Transverse colon (tissue), 4 donors: ENCODE measurements around the gene CRYGC. TPM values are rescaled to one million over a fixed set of nuclear protein-coding genes. Genes with fewer than 3 reads are reported as not detected.
A peak's percentile ranks its signal among the peaks of the same experiment; 100 is the strongest.
"Not testable (repeated sequence)": the region's sequence is repeated elsewhere in the genome, so short reads cannot be mapped to it uniquely, and the experiment has no call there.

Source experiments
- DNase-seq: peaks from one replicate; pipeline ENCODE4 v3.0.0-alpha.2; 2019
- H3K27ac ChIP-seq, 4 donors: fragments of 200-600 bp; sonication (generic); 2 replicates each; pipeline ENCODE4 v1.5.1; 2016 to 2018; ENCODE audit warnings: inconsistent platforms in 4 of 4
- H3K27me3 ChIP-seq: fragments of 200-600 bp; sonication (generic); 2 replicates; pipeline ENCODE4 v1.5.1; 2017; ENCODE audit warnings: inconsistent platforms
- H3K36me3 ChIP-seq, 4 donors: fragments of 200-600 bp; sonication (generic); 2 replicates each; pipeline ENCODE4 v1.5.1; 2017 to 2019; ENCODE audit warnings: inconsistent platforms in 4 of 4
- H3K4me1 ChIP-seq, 4 donors: fragments of 200-600 bp; sonication (generic); 2 replicates each; pipeline ENCODE4 v1.5.1; 2017 to 2020; ENCODE audit warnings: inconsistent platforms in 4 of 4
- H3K4me3 ChIP-seq, 4 donors: fragments of 200-600 bp; sonication (generic); 1 replicate in 1 of 4; 2 replicates in 3 of 4; pipeline versions ENCODE4 v1.5.1 to v1.6.1; 2017 to 2019; ENCODE audit warnings: inconsistent platforms in 4 of 4
- H3K9me3 ChIP-seq, 2 donors: fragments of 200-600 bp; sonication (generic); 2 replicates each; pipeline ENCODE4 v1.5.1; 2017 to 2019; ENCODE audit warnings: inconsistent platforms in 2 of 2
- CTCF ChIP-seq, 5 experiments: fragments of 200-600 bp in 3 of 5; fragments of 450-650 bp in 2 of 5; sonication (generic) in 3 of 5; IDR thresholded peaks; 1 replicate in 2 of 5; 2 replicates in 3 of 5; pipeline ENCODE4 v1.5.1; 2016 to 2017; ENCODE audit warnings: antibody characterized with exemption in 5 of 5, inconsistent platforms in 3 of 5, mild to moderate bottlenecking in 2 of 5, moderate library complexity in 1 of 5
- EP300 ChIP-seq: sonication (generic); formaldehyde crosslinking; IDR thresholded peaks from one replicate; pipeline ENCODE4 v1.6.1; 2017; ENCODE audit warnings: antibody characterized with exemption, low read depth
- POLR2A ChIP-seq: fragments of 450-650 bp; IDR thresholded peaks from one replicate; pipeline ENCODE4 v1.6.1; 2016; ENCODE audit warnings: antibody characterized with exemption, mild to moderate bottlenecking, moderate library complexity
- POLR2AphosphoS5 ChIP-seq, 3 donors: sonication (generic); formaldehyde crosslinking; IDR thresholded peaks; one replicate each; pipeline ENCODE4 v1.6.1; 2016; ENCODE audit warnings: antibody characterized with exemption in 3 of 3
- WGBS, 2 donors: methylation state at CpG; one replicate each; pipeline ENCODE4 v1.1.5; 2018; ENCODE audit warnings: low coverage in 1 of 2; 5-methylcytosine and 5-hydroxymethylcytosine counted together
- in situ Hi-C, 4 donors: fragments of 200-750 bp; cut with MboI; loops; one replicate each; pipeline versions ENCODE4 v1.15.0 to v1.15.1; 2017; ENCODE audit warnings: low sequenced_read_pairs in 3 of 4, low pct_ligation_motif_present in 1 of 4, low pct_unique_long_range_greater_than_20kb in 1 of 4
- intact Hi-C: fragments of 100-400 bp; cut with DNase I; formaldehyde crosslinking; loops from one replicate; pipeline ENCODE4 v1.15.1; 2023; ENCODE audit warnings: low total_unique reads
- total RNA-seq, 4 donors: library from RNA; depleted of rRNA; stranded (reverse); fragments of >200 nt; gene quantifications; one replicate each; pipeline ENCODE4 v1.1.0, GENCODE V29; 2016

The CRYGC gene
- total RNA-seq, 4 donors from 2014 or later = not detected

- no peak for DNase-seq
- in situ Hi-C loops = no loop called here
- no peak overlapping the region for H3K27ac ChIP-seq
- intact Hi-C loops = no loop called here
- H3K4me3 ChIP-seq = no peak overlapping the region
- TF ChIP-seq CTCF (IDR thresholded peaks at IDR 0.05) (no peak), POLR2A (no peak), EP300 (no peak), POLR2AphosphoS5 (IDR thresholded peaks at IDR 0.05) (no peak)
- H3K36me3 ChIP-seq = no peaks in the 10 kb centered on the region
- H3K9me3 ChIP-seq = no peaks in the 10 kb centered on the region
- H3K4me1 ChIP-seq = peaks cover 0 to 7% (median 4%) of the 10 kb centered on the region in 4 donors
- 92 to 100% methylated on average over 3 to 12 of the region's 12 CpGs for WGBS, 2 donors
- peaks cover 19% of the 10 kb centered on the region for H3K27me3 ChIP-seq
Observed at GRCh38 chr2:208128136-208128535, 1.5 kb downstream of the CRYGC start.

- H3K27ac ChIP-seq = no peak overlapping the region
- H3K27me3 ChIP-seq = peaks cover 19% of the 10 kb centered on the region
- DNase-seq = no peak
- intact Hi-C loops (no loop called here), in situ Hi-C loops (no loop called here)
- no peaks in the 10 kb centered on the region for H3K9me3 ChIP-seq
- peaks cover 0 to 7% (median 4%) of the 10 kb centered on the region in 4 donors for H3K4me1 ChIP-seq
- TF ChIP-seq CTCF (IDR thresholded peaks at IDR 0.05) (no peak), POLR2A (no peak), EP300 (no peak), POLR2AphosphoS5 (IDR thresholded peaks at IDR 0.05) (no peak)
- WGBS, 2 donors = 89 to 90% methylated on average over 4 of the region's 4 CpGs
- H3K4me3 ChIP-seq = no peak overlapping the region
- no peaks in the 10 kb centered on the region for H3K36me3 ChIP-seq
Observed at GRCh38 chr2:208127090-208127489, 2.5 kb downstream of the CRYGC start.

- in situ Hi-C loops = no loop called here
- DNase-seq = no peak
- no peaks in the 10 kb centered on the region for H3K9me3 ChIP-seq
- H3K36me3 ChIP-seq = no peaks in the 10 kb centered on the region
- H3K27me3 ChIP-seq = peaks cover 19% of the 10 kb centered on the region
- intact Hi-C loops = no loop called here
- peaks cover 0 to 7% (median 4%) of the 10 kb centered on the region in 4 donors for H3K4me1 ChIP-seq
- H3K4me3 ChIP-seq = no peak overlapping the region
- 40 to 53% methylated on average over 4 of the region's 4 CpGs for WGBS, 2 donors
- no peak overlapping the region for H3K27ac ChIP-seq
- TF ChIP-seq POLR2AphosphoS5 (IDR thresholded peaks at IDR 0.05) (no peak), EP300 (no peak), CTCF (IDR thresholded peaks at IDR 0.05) (no peak), POLR2A (no peak)
Observed at GRCh38 chr2:208125251-208125650, 4.4 kb downstream of the CRYGC start.

GRCh38 chr2:208124013-208124715 is 5.5 kb downstream of the CRYGC start, which contains the start of gene CRYGD:
Gene CRYGD (minus strand): TSS chr2:208124524. CDS start chr2:208124473, 51 bp downstream.
- H3K4me3 ChIP-seq = peak within 1 kb of the TSS in 1 of 4 donors; percentile 22
- H3K9me3 ChIP-seq, H3K27ac ChIP-seq, in situ Hi-C loops, H3K4me1 ChIP-seq, H3K36me3 ChIP-seq, DNase-seq, intact Hi-C loops: not testable (repeated sequence)
- peaks cover 19% of the 10 kb centered on the region for H3K27me3 ChIP-seq
- WGBS, 2 donors = 47 to 48% methylated on average over 3 to 31 of the region's 46 CpGs
